Astrocyte of the cerebellum (primary cell): ENCODE measurements around the gene WDR26.
A peak's percentile ranks its signal among the peaks of the same experiment; 100 is the strongest.

Source experiments
- DNase-seq: peaks from one replicate; pipeline ENCODE4 v3.0.0-alpha.2; 2011; ENCODE audit warnings: low read depth
- H3K4me3 ChIP-seq: 2 replicates; pipeline ENCODE4 v1.5.1; 2011; ENCODE audit warnings: mild to moderate bottlenecking, low read depth, low read length, moderate library complexity
- CTCF ChIP-seq: IDR thresholded peaks from 2 replicates; pipeline ENCODE4 v1.5.1; 2012; ENCODE audit warnings: low read length, low read depth, moderate library complexity, mild to moderate bottlenecking; ENCODE audit errors: missing control alignments
- in situ Hi-C: cut with HindIII; loops from 2 replicates; pipeline ENCODE4 v1.10.0; 2017; ENCODE audit warnings: low sequenced_read_pairs

WDR26 gene

GRCh38 chr1:224435999-224436398 lies 1.4 kb upstream of the WDR26 start:
- in situ Hi-C loops, result no loop called here
- H3K4me3 ChIP-seq, result no peak overlapping the region
- no peak for DNase-seq
- TF ChIP-seq CTCF, result no peak

GRCh38 chr1:224435318-224435763 lies 744 bp upstream of the WDR26 start:
- TF ChIP-seq CTCF, result no peak
- H3K4me3 ChIP-seq, result peak overlapping the region; percentile 75
- in situ Hi-C loops, result no loop called here
- no peak for DNase-seq

- DNase-seq, result no peak
Observed at GRCh38 chr1:224433701-224434672, 610 bp downstream of the WDR26 start.

GRCh38 chr1:224433041-224433691 lies 1.4 kb downstream of the WDR26 start:
- peak overlapping the region; percentile 75 for H3K4me3 ChIP-seq
- TF ChIP-seq CTCF, result no peak
- in situ Hi-C loops, result no loop called here
- no peak for DNase-seq

More at GRCh38 chr1:224433701-224434672, 610 bp downstream of the WDR26 start:
- TF ChIP-seq CTCF, result no peak
- peak overlapping the region; percentile 75 for H3K4me3 ChIP-seq
- in situ Hi-C loops, result no loop called here

GRCh38 chr1:224432672-224433040 lies 1.9 kb downstream of the WDR26 start:
- DNase-seq, result no peak
- in situ Hi-C loops, result no loop called here

GRCh38 chr1:224432146-224432545 lies 2.5 kb downstream of the WDR26 start:
- peak overlapping the region; percentile 75 for H3K4me3 ChIP-seq
- no peak for TF ChIP-seq CTCF
- DNase-seq, result no peak
- in situ Hi-C loops, result no loop called here

More at GRCh38 chr1:224432672-224433040, 1.9 kb downstream of the WDR26 start:
- TF ChIP-seq CTCF, result no peak
- peak overlapping the region; percentile 75 for H3K4me3 ChIP-seq
